H9 (cell line): Measurements from ENCODE around the gene ACTL8. TPM values are rescaled to one million over a fixed set of nuclear protein-coding genes. Genes with fewer than 3 reads are reported as not detected.

Experiments
- DNase-seq: peaks from one replicate; pipeline ENCODE4 v3.0.0-alpha.2; 2017
- H2AFZ ChIP-seq: one replicate; pipeline ENCODE4 v1.6.1; 2013; ENCODE audit warnings: mild to moderate bottlenecking, low read length, control low read depth, moderate library complexity
- H2AK5ac ChIP-seq: 2 replicates; pipeline ENCODE4 v1.6.1; 2013; ENCODE audit warnings: low read length, control low read depth, mixed read lengths; ENCODE audit not compliant: insufficient read length
- H2BK120ac ChIP-seq: one replicate; pipeline ENCODE4 v1.6.1; 2013; ENCODE audit warnings: low read depth, mild to moderate bottlenecking, low read length, control low read depth, inconsistent platforms; ENCODE audit not compliant: poor library complexity, severe bottlenecking
- H2BK12ac ChIP-seq: 2 replicates; pipeline ENCODE4 v1.6.1; 2013; ENCODE audit warnings: low read length, control low read depth, mixed read lengths, low read depth; ENCODE audit not compliant: insufficient read length
- H2BK15ac ChIP-seq: 2 replicates; pipeline ENCODE4 v1.6.1; 2013; ENCODE audit warnings: low read depth, low read length, control low read depth
- H2BK20ac ChIP-seq: one replicate; pipeline ENCODE4 v1.6.1; 2013; ENCODE audit warnings: low read depth, mild to moderate bottlenecking, low read length, control low read depth, inconsistent platforms; ENCODE audit not compliant: poor library complexity, severe bottlenecking
- H2BK5ac ChIP-seq: 2 replicates; pipeline ENCODE4 v1.6.1; 2013; ENCODE audit warnings: low read length, control low read depth, mixed read lengths; ENCODE audit not compliant: insufficient read length
- H3K14ac ChIP-seq: 2 replicates; pipeline ENCODE4 v1.6.1; 2013; ENCODE audit warnings: low read length, control low read depth; ENCODE audit not compliant: insufficient read depth
- H3K18ac ChIP-seq: 2 replicates; pipeline ENCODE4 v1.6.1; 2013; ENCODE audit warnings: low read depth, mild to moderate bottlenecking, mixed read lengths, low read length, control low read depth; ENCODE audit not compliant: insufficient read length
- H3K23ac ChIP-seq: 2 replicates; pipeline ENCODE4 v1.6.1; 2013; ENCODE audit warnings: low read length, control low read depth, mixed read lengths, low read depth; ENCODE audit not compliant: insufficient read length
- H3K23me2 ChIP-seq: 2 replicates; pipeline ENCODE4 v1.6.1; 2013; ENCODE audit warnings: low read depth, mild to moderate bottlenecking, mixed read lengths, low read length, control low read depth; ENCODE audit not compliant: insufficient read length, poor library complexity, severe bottlenecking
- H3K27ac ChIP-seq: 2 replicates; pipeline ENCODE4 v1.5.1; 2013; ENCODE audit warnings: low read length, control low read depth, mixed read lengths, low read depth; ENCODE audit not compliant: insufficient read length
- H3K27me3 ChIP-seq: 2 replicates; pipeline ENCODE4 v1.6.1; 2013; ENCODE audit warnings: low read length, control low read depth, inconsistent platforms; ENCODE audit not compliant: insufficient read depth
- H3K4ac ChIP-seq: 2 replicates; pipeline ENCODE4 v1.6.1; 2013; ENCODE audit warnings: low read depth, mild to moderate bottlenecking, control low read depth, inconsistent platforms, low read length, moderate library complexity
- H3K4me1 ChIP-seq: 2 replicates; pipeline ENCODE4 v1.6.1; 2013; ENCODE audit warnings: low read length, control low read depth, inconsistent platforms; ENCODE audit not compliant: insufficient read depth
- H3K4me2 ChIP-seq: 2 replicates; pipeline ENCODE4 v1.6.1; 2013; ENCODE audit warnings: low read length, control low read depth, mixed read lengths; ENCODE audit not compliant: insufficient read length, insufficient read depth
- H3K56ac ChIP-seq: 2 replicates; pipeline ENCODE4 v1.6.1; 2013; ENCODE audit warnings: low read depth, mild to moderate bottlenecking, mixed read lengths, low read length, control low read depth; ENCODE audit not compliant: insufficient read length
- H3K79me1 ChIP-seq: 2 replicates; pipeline ENCODE4 v1.6.1; 2013; ENCODE audit warnings: low read depth, mild to moderate bottlenecking, moderate library complexity, low read length, control low read depth, inconsistent platforms; ENCODE audit not compliant: insufficient read depth, poor library complexity, severe bottlenecking
- H3K79me2 ChIP-seq: 2 replicates; pipeline ENCODE4 v1.6.1; 2013; ENCODE audit warnings: low read length, control low read depth, inconsistent platforms; ENCODE audit not compliant: insufficient read depth
- H3K9ac ChIP-seq: 2 replicates; pipeline ENCODE4 v1.6.1; 2013; ENCODE audit warnings: low read length, control low read depth, mixed read lengths; ENCODE audit not compliant: insufficient read length; ENCODE audit errors: extremely low read depth
- H3K9me3 ChIP-seq: one replicate; pipeline ENCODE4 v1.6.1; 2013; ENCODE audit warnings: low read depth, low read length, inconsistent platforms; ENCODE audit not compliant: control insufficient read depth
- H3T11ph ChIP-seq: one replicate; pipeline ENCODE4 v1.6.1; 2013; ENCODE audit warnings: mild to moderate bottlenecking, low read length, control low read depth, inconsistent platforms
- H4K20me1 ChIP-seq: one replicate; pipeline ENCODE4 v1.6.1; 2013; ENCODE audit not compliant: control insufficient read depth, insufficient read length, insufficient read depth
- H4K5ac ChIP-seq: 2 replicates; pipeline ENCODE4 v1.6.1; 2013; ENCODE audit warnings: low read depth, mild to moderate bottlenecking, mixed read lengths, low read length, control low read depth; ENCODE audit not compliant: insufficient read length
- H4K8ac ChIP-seq: replicated peaks from 2 replicates; pipeline ENCODE4 v1.6.1; 2013; ENCODE audit warnings: low read length, control low read depth, mixed read lengths, low read depth; ENCODE audit not compliant: insufficient read length
- H4K91ac ChIP-seq: 2 replicates; pipeline ENCODE4 v1.6.1; 2013; ENCODE audit warnings: low read depth, mild to moderate bottlenecking, moderate library complexity, mixed read lengths, low read length, control low read depth; ENCODE audit not compliant: insufficient read length
- H3K27ac Mint-ChIP-seq, 3 experiments: 2 replicates in 2 of 3; 3 replicates in 1 of 3; pipeline ENCODE4 v1.8.0; 2020 to 2021; ENCODE audit warnings: mixed read lengths in 3 of 3, mild to moderate bottlenecking in 1 of 3, moderate library complexity in 1 of 3
- H3K27me3 Mint-ChIP-seq: 2 replicates; pipeline ENCODE4 v1.8.0; 2021; ENCODE audit warnings: low read depth, mild to moderate bottlenecking, moderate library complexity, mixed read lengths
- H3K36me3 Mint-ChIP-seq, 3 experiments: 2 replicates in 2 of 3; 3 replicates in 1 of 3; pipeline ENCODE4 v1.8.0; 2020 to 2021; ENCODE audit warnings: low read depth in 3 of 3, mixed read lengths in 3 of 3; ENCODE audit not compliant: insufficient read depth in 1 of 3
- H3K4me1 Mint-ChIP-seq, 2 experiments: 2 replicates each; pipeline ENCODE4 v1.8.0; 2020; ENCODE audit warnings: mixed read lengths in 2 of 2
- H3K4me3 Mint-ChIP-seq, 2 experiments: 2 replicates in 1 of 2; 3 replicates in 1 of 2; pipeline ENCODE4 v1.8.0; 2020 to 2021; ENCODE audit warnings: mild to moderate bottlenecking in 2 of 2, mixed read lengths in 2 of 2, moderate library complexity in 1 of 2
- H3K9me3 Mint-ChIP-seq, 2 experiments: 2 replicates in 1 of 2; 3 replicates in 1 of 2; pipeline ENCODE4 v1.8.0; 2020; ENCODE audit warnings: mild to moderate bottlenecking in 2 of 2, mixed read lengths in 2 of 2, moderate library complexity in 1 of 2
- WGBS: extraction: QIAGEN DNeasy Blood & Tissue Kit; methylation state at CpG from one replicate; pipeline ENCODE4 v1.1.7; 2013; ENCODE audit warnings: missing lambda C conversion rate, low lambda C conversion rate, mixed read lengths; ENCODE audit not compliant: insufficient read length; ENCODE audit errors: extremely low coverage; 5-methylcytosine and 5-hydroxymethylcytosine counted together
- total RNA-seq: library from RNA; stranded (reverse); gene quantifications from 2 replicates; pipeline ENCODE4 v1.2.1, GENCODE V29; 2021
- TF ChIP-seq, protein P1 (sequence below): fragments of 200-600 bp; sonication (generic); conservative IDR thresholded peaks from 3 replicates; pipeline ENCODE4 v1.8.0; 2021; ENCODE audit warnings: antibody characterized with exemption, mild to moderate bottlenecking

The ACTL8 gene
- total RNA-seq, 1 experiment from 2014 or later = not detected

DNA sequence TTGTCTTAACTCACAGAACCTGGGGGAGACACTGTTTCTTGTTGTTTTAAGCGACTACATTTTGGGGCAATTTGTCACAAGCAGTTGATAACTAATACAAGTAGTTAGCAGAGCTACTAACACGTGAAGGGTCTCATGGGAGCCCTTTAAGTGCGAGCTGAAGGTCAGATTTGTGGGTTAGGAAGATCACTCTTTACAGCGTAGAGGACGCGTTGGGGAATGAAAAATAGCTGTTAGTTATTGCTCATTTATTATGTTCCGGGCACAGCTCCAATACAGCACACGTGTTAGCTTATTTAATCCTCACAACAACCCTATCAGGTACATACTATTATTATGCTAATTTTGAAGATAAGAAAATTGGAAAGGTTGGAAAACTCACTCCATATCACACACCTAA, 95.9 kb downstream of the ACTL8 start:
- H3K56ac ChIP-seq = no peak overlapping the region
- H3T11ph ChIP-seq = no peak overlapping the region
- no peak overlapping the region for H3K4me2 ChIP-seq
- H3K18ac ChIP-seq = no peak overlapping the region
- no peaks in the 10 kb centered on the region; a peak in 1 of 7 replicates for H3K36me3 Mint-ChIP-seq
- no peak overlapping the region for H3K4me3 Mint-ChIP-seq
- H2BK15ac ChIP-seq = no peak overlapping the region
- H3K14ac ChIP-seq = no peak overlapping the region
- no peaks in the 10 kb centered on the region; the same call in 1 of the 2 replicates for H3K27me3 ChIP-seq
- H3K79me2 ChIP-seq = no peaks in the 10 kb centered on the region
- no peaks in the 10 kb centered on the region for H4K20me1 ChIP-seq
- no peak overlapping the region for H4K91ac ChIP-seq
- no peak overlapping the region for H3K27ac Mint-ChIP-seq
- H3K4ac ChIP-seq = no peak overlapping the region
- H3K23ac ChIP-seq = no peak overlapping the region
- no peak overlapping the region for H4K8ac ChIP-seq
- H3K9me3 Mint-ChIP-seq = no peaks in the 10 kb centered on the region
- H2BK12ac ChIP-seq = no peak overlapping the region
- no peaks in the 10 kb centered on the region for H3K23me2 ChIP-seq
- no peaks in the 10 kb centered on the region for H3K79me1 ChIP-seq
- H2AK5ac ChIP-seq = no peak overlapping the region
- H2BK5ac ChIP-seq = no peak overlapping the region
- H3K9me3 ChIP-seq = no peaks in the 10 kb centered on the region
- no peak overlapping the region for H2AFZ ChIP-seq
- H2BK120ac ChIP-seq = no peak overlapping the region
- H3K4me1 Mint-ChIP-seq = 0 out of 4 replicates have a peak, but pooled peaks cover 0 to 5% of the 10 kb centered on the region in 2 experiments
- no peak overlapping the region for H2BK20ac ChIP-seq
- WGBS = no CpG with 5 or more reads among the region's 8 CpGs
- peaks cover 18% of the 10 kb centered on the region for H3K27me3 Mint-ChIP-seq
- H3K4me1 ChIP-seq = no peaks in the 10 kb centered on the region
- H3K9ac ChIP-seq = no peak overlapping the region
- TF ChIP-seq, protein P1, sequence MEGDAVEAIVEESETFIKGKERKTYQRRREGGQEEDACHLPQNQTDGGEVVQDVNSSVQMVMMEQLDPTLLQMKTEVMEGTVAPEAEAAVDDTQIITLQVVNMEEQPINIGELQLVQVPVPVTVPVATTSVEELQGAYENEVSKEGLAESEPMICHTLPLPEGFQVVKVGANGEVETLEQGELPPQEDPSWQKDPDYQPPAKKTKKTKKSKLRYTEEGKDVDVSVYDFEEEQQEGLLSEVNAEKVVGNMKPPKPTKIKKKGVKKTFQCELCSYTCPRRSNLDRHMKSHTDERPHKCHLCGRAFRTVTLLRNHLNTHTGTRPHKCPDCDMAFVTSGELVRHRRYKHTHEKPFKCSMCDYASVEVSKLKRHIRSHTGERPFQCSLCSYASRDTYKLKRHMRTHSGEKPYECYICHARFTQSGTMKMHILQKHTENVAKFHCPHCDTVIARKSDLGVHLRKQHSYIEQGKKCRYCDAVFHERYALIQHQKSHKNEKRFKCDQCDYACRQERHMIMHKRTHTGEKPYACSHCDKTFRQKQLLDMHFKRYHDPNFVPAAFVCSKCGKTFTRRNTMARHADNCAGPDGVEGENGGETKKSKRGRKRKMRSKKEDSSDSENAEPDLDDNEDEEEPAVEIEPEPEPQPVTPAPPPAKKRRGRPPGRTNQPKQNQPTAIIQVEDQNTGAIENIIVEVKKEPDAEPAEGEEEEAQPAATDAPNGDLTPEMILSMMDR = no peak
- no peak overlapping the region for H4K5ac ChIP-seq
- DNase-seq = no peak
- no peak overlapping the region for H3K27ac ChIP-seq
